Neutrophil (primary cell): ENCODE data around the gene SDCCAG8.

Source experiments
- H3K27ac ChIP-seq: fragments of 200-600 bp; sonication (generic); 2 replicates; pipeline ENCODE4 v1.5.1; 2016; ENCODE audit warnings: mild to moderate bottlenecking, moderate library complexity
- H3K27me3 ChIP-seq: fragments of 200-600 bp; sonication (generic); 2 replicates; pipeline ENCODE4 v1.6.0; 2016; ENCODE audit warnings: mild to moderate bottlenecking
- H3K36me3 ChIP-seq: fragments of 200-600 bp; sonication (generic); 2 replicates; pipeline ENCODE4 v1.5.1; 2017
- H3K4me1 ChIP-seq, 2 experiments: fragments of 200-600 bp in 1 of 2; sonication (generic) in 1 of 2; 1 replicate in 1 of 2; 2 replicates in 1 of 2; pipeline versions ENCODE4 v1.5.1 to v1.6.1; 2013 to 2016; ENCODE audit warnings: low read depth in 1 of 2, low read length in 1 of 2, mild to moderate bottlenecking in 1 of 2, moderate library complexity in 1 of 2; ENCODE audit not compliant: control insufficient read depth in 1 of 2, insufficient read depth in 1 of 2
- H3K4me3 ChIP-seq, 2 experiments: fragments of 200-600 bp in 1 of 2; sonication (generic) in 1 of 2; 1 replicate in 1 of 2; 2 replicates in 1 of 2; pipeline ENCODE4 v1.5.1; 2013 to 2016; ENCODE audit warnings: low read depth in 1 of 2, low read length in 1 of 2, mild to moderate bottlenecking in 1 of 2, moderate library complexity in 1 of 2
- H3K9me3 ChIP-seq: fragments of 200-600 bp; sonication (generic); 2 replicates; pipeline ENCODE4 v1.5.1; 2016
- TF ChIP-seq, protein P1 (sequence below): fragments of 200-600 bp; sonication (generic); IDR thresholded peaks from 2 replicates; pipeline ENCODE4 v1.5.1; 2016; ENCODE audit warnings: antibody characterized with exemption

SDCCAG8 gene

DNA sequence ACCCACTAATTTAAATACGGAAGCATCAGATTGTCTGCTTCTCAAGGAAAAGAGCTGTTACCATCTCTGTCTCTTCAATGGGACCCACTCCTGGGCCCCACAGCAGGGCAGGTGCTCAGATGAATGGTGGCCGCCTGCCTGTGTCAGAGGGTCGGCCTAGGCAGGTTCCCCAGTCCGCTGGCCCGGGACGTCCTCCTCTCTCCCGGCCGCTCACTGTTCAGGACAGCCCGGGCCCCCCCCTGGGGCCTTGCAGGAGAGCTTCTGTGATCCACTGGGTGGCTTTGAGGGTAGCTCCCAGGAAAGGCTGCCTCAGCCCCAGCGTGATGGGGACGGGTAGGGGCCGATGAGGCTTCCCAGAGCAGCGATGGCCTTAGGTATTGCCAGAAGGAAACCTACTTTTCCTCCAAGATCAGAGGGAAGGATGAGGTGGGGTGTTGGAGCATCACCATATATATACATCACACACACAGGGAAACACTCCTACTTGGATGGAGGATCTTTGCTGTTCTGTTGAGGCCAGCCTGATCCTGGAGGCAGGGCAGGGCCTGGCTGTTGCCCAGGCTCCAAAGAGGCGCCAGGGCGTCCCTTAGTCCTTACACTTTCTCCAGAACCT lies 231.3 kb downstream of the SDCCAG8 start:
- Histone ChIP-seq H3K27ac (no peak overlapping the region), H3K36me3 (peaks cover 18% of the 10 kb centered on the region), H3K4me1 (peaks cover 11 to 15% of the 10 kb centered on the region in 2 experiments), H3K27me3 (peaks cover 22% of the 10 kb centered on the region), H3K4me3 (no peak overlapping the region), H3K9me3 (no peaks in the 10 kb centered on the region)
- TF ChIP-seq, protein P1, sequence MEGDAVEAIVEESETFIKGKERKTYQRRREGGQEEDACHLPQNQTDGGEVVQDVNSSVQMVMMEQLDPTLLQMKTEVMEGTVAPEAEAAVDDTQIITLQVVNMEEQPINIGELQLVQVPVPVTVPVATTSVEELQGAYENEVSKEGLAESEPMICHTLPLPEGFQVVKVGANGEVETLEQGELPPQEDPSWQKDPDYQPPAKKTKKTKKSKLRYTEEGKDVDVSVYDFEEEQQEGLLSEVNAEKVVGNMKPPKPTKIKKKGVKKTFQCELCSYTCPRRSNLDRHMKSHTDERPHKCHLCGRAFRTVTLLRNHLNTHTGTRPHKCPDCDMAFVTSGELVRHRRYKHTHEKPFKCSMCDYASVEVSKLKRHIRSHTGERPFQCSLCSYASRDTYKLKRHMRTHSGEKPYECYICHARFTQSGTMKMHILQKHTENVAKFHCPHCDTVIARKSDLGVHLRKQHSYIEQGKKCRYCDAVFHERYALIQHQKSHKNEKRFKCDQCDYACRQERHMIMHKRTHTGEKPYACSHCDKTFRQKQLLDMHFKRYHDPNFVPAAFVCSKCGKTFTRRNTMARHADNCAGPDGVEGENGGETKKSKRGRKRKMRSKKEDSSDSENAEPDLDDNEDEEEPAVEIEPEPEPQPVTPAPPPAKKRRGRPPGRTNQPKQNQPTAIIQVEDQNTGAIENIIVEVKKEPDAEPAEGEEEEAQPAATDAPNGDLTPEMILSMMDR: no peak

DNA sequence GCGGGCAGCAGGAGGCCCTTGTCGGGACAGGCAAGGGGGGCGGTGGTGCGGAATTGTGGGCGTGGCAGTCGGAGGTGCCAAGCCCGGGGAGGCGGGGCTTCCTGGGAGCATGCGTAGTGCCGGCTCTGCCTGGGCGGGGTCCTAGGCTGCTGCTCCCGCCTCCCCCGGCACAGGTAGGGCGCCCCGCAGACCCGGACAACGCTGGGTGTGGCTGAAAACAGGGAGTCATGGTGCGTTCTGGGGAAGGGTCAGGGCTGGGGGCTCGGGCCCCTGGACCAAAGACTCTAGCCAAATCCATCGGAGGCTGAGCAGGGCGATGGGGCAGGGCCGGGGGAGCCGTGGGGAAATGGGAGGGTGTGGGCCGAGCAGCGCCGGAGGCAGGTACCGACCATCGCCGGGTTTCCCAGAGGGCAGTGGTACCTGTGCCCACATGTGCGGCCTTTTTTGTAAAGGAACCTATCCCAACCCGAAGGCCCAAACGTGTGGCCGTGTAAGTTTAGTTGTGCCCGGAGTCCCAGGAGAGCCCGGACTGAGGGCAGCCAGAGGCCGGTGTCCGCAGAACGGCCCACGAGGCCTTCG lies 231.9 kb downstream of the SDCCAG8 start:
- H3K27me3 ChIP-seq: peaks cover 16% of the 10 kb centered on the region
- TF ChIP-seq, protein P1: no peak
- H3K27ac ChIP-seq: no peak overlapping the region
- peaks cover 18% of the 10 kb centered on the region for H3K36me3 ChIP-seq
- H3K4me1 ChIP-seq: peaks cover 5 to 9% of the 10 kb centered on the region in 2 experiments
- H3K9me3 ChIP-seq: no peaks in the 10 kb centered on the region
- no peak overlapping the region for H3K4me3 ChIP-seq

DNA sequence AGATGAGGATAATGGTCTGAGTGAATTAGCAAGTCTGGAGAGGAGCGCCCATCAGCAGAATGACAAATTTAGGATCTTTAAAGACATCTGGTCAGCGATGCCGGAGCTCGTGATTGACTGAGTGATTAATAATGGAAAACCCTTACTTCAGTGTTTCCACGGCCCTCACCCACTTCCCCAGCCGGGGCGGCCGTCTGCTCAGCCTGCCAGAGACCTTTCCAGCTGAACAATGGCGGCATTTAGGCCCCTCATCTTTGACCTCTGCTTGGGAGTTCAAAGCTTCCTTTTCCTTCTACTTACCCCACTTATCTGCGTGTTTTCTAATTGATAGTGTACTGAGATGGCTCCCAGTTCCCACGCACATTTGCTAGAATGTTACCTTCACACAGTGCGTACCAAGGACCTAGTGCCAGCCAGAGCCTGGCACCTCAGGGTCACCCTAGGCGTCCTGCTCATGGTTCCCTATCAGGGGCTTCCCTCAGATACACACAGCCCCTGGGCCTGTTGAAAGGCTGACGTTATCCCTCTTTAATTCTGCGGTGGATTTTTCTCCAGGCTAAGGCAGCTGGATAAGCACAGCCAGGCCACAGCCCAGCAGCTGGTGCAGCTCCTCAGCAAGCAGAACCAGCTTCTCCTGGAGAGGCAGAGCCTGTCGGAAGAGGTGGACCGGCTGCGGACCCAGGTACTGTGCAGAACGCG lies 232.8 kb downstream of the SDCCAG8 start:
- peaks cover 8% of the 10 kb centered on the region for H3K27me3 ChIP-seq
- TF ChIP-seq, protein P1: no peak
- no peak overlapping the region for H3K4me3 ChIP-seq
- H3K9me3 ChIP-seq: no peaks in the 10 kb centered on the region
- H3K4me1 ChIP-seq: peaks cover 0 to under 1% of the 10 kb centered on the region in 2 experiments
- no peak overlapping the region for H3K27ac ChIP-seq
- H3K36me3 ChIP-seq: peaks cover 18% of the 10 kb centered on the region

DNA sequence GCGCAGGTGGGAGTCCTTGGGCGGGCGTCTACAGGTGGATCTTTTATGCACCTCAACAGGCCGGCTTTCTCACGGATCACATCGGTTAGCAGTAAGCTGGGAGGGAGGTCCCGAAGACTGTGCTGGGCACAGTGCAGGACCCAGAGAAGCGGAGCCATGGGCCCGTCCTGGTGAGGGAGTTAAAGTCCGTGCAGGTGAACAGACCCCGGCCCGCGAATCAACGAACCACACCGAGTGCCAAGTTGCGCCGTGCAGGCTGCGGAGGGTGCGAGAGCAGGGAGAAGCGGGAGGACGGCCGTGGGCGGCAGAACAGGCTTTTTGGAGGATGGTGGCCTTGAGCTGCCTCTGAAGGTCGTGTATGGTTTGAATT lies 233.3 kb downstream of the SDCCAG8 start:
- Histone ChIP-seq H3K4me1 (no peaks in the 10 kb centered on the region), H3K27me3 (peaks cover 2% of the 10 kb centered on the region), H3K36me3 (peaks cover 18% of the 10 kb centered on the region), H3K9me3 (no peaks in the 10 kb centered on the region), H3K27ac (no peak overlapping the region), H3K4me3 (no peak overlapping the region)
- TF ChIP-seq, protein P1: no peak

DNA sequence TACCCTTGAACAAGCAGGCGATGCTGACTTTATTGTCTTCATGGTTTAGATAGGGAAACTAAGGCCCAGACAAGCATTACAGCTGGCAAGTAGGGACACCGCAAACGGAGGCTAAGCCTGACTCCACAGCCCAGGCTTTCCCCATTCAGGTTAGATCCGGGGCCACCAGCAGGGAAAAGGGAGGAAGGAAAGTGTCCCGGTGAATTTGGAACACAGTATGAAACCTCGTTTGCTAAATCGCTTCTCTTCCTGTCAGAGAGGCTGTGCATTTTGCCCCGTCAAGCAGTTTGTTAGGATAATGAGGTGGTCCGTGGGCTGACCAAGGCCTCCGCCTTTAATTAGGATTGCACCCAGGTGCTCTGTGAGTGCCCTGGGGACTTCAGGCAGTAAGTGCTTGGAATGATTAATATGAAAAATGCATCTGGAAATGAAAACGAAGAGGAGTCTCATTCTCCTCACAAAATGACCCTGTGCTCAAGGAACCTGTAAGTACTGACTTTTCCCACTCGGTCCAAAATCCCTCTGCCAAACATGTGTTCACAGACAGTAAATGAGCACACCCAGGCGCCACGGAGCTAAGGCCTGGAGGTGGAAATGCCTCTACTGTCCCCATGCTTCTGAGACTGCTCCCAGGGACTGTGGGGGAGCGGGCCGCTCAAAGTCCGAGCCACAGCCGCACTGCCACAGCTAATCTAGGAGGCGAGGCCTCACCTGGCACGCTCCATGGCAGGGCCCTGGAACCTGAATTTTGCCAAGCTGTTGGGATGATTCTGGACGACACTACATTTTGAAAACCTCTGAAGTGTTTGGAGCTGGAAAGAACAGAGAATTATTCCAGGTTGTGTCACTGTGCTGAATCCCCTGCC lies 234.1 kb downstream of the SDCCAG8 start:
- H3K27ac ChIP-seq: no peak overlapping the region
- TF ChIP-seq, protein P1: no peak
- peaks cover 18% of the 10 kb centered on the region for H3K36me3 ChIP-seq
- no peaks in the 10 kb centered on the region for H3K27me3 ChIP-seq
- no peaks in the 10 kb centered on the region for H3K4me1 ChIP-seq
- no peak overlapping the region for H3K4me3 ChIP-seq
- no peaks in the 10 kb centered on the region for H3K9me3 ChIP-seq
